Left lung (tissue), 10 donors: ENCODE results near the gene SETX. TPM values are rescaled to one million over a fixed set of nuclear protein-coding genes. Genes with fewer than 3 reads are reported as not detected.

ENCODE experiments used
- ATAC-seq: fragments of 200-7000 bp; cut with Tn5 transposase; one replicate; pipeline ENCODE4 v1.9.1; 2020; ENCODE audit warnings: moderate library complexity
- DNase-seq, 4 donors: peaks; one replicate each; pipeline ENCODE4 v3.0.0-alpha.2; 2013 to 2020
- H3K27ac ChIP-seq, 2 donors: fragments of 200-600 bp; sonication (generic) in 1 of 2; one replicate each; pipeline versions ENCODE4 v1.5.0 to v1.8.0; 2020 to 2021
- H3K27me3 ChIP-seq, 2 donors: fragments of 200-600 bp; sonication (generic) in 1 of 2; one replicate each; pipeline versions ENCODE4 v1.5.0 to v1.8.0; 2020 to 2021
- H3K36me3 ChIP-seq, 2 donors: fragments of 200-600 bp; sonication (generic) in 1 of 2; one replicate each; pipeline versions ENCODE4 v1.5.0 to v1.8.0; 2020 to 2021
- H3K4me1 ChIP-seq, 2 donors: fragments of 200-600 bp; one replicate each; pipeline ENCODE4 v1.8.0; 2021
- H3K4me3 ChIP-seq, 2 donors: fragments of 200-600 bp; sonication (generic) in 1 of 2; one replicate each; pipeline versions ENCODE4 v1.5.0 to v1.8.0; 2020 to 2021; ENCODE audit warnings: mild to moderate bottlenecking in 1 of 2
- H3K9me3 ChIP-seq, 2 donors: fragments of 200-600 bp; sonication (generic) in 1 of 2; one replicate each; pipeline versions ENCODE4 v1.5.0 to v1.8.0; 2020 to 2021
- CTCF ChIP-seq, 2 donors: fragments of 200-600 bp; sonication (generic) in 1 of 2; IDR thresholded peaks; one replicate each; pipeline versions ENCODE4 v1.5.0 to v1.8.0; 2021; ENCODE audit warnings: antibody characterized with exemption in 2 of 2
- intact Hi-C, 2 donors: fragments of 100-400 bp; cut with DNase I; formaldehyde crosslinking; loops; one replicate each; pipeline versions ENCODE4 v1.11.2 to v1.14.2; 2022
- polyA plus RNA-seq, 6 donors: library from polyadenylated mRNA; unstranded; fragments of 120-200 nt; gene quantifications; one replicate each; pipeline ENCODE4 v1.2.1, GENCODE V29; 2013; ENCODE audit not compliant: insufficient read length in 6 of 6
- total RNA-seq, 2 donors: library from RNA; stranded (reverse); fragmentation: NEBNext Ultra II Directional; extraction: Animal tissue kit (Norgen Biotek cat#: 25700); gene quantifications; one replicate each; pipeline ENCODE4 v1.2.1, GENCODE V29; 2021
- donor health status: DM: no; HTN: yes; CAD: no.
- donor health status: DM: no; HTN: no; CAD: no.

Gene SETX
- total and polyA plus RNA-seq, 8 donors: 42.2 to 68.9 (median 62.2) TPM

- intact Hi-C loops: loop anchor here in 1 of 2 donors (10.0 kb wide), 1 partner anchor 57 kb away; no protein-coding TSS in a partner anchor
- Histone ChIP-seq H3K27me3 (no peaks in the 10 kb centered on the region), H3K4me3 (no peak overlapping the region), H3K27ac (no peak overlapping the region), H3K36me3 (peaks cover 13 to 99% of the 10 kb centered on the region in 2 donors), H3K4me1 (no peaks in the 10 kb centered on the region), H3K9me3 (no peaks in the 10 kb centered on the region)
- no peak for ATAC-seq
- no peak for TF ChIP-seq CTCF (IDR thresholded peaks at IDR 0.05)
- no peak for DNase-seq
Observed at GRCh38 chr9:132341177-132341840, 13.5 kb downstream of the SETX start.

GRCh38 chr9:132334364-132334763 is 20.4 kb downstream of the SETX start:
- Histone ChIP-seq H3K27ac (no peak overlapping the region), H3K4me1 (no peaks in the 10 kb centered on the region), H3K36me3 (peaks cover 0 to 99% of the 10 kb centered on the region in 2 donors), H3K27me3 (no peaks in the 10 kb centered on the region), H3K9me3 (no peaks in the 10 kb centered on the region), H3K4me3 (no peak overlapping the region)
- intact Hi-C loops: no loop called here
- DNase-seq (no peak), ATAC-seq (no peak)
- no peak for TF ChIP-seq CTCF (IDR thresholded peaks at IDR 0.05)

GRCh38 chr9:132333556-132333955 is 21.2 kb downstream of the SETX start:
- H3K4me1 ChIP-seq: no peaks in the 10 kb centered on the region
- no peak for TF ChIP-seq CTCF (IDR thresholded peaks at IDR 0.05)
- H3K4me3 ChIP-seq: no peak overlapping the region
- H3K9me3 ChIP-seq: no peaks in the 10 kb centered on the region
- H3K27ac ChIP-seq: no peak overlapping the region
- peaks cover 0 to 99% of the 10 kb centered on the region in 2 donors for H3K36me3 ChIP-seq
- H3K27me3 ChIP-seq: no peaks in the 10 kb centered on the region
- intact Hi-C loops: no loop called here
- ATAC-seq: no peak
- DNase-seq: no peak

GRCh38 chr9:132328580-132328979 is 26.2 kb downstream of the SETX start:
- Histone ChIP-seq H3K27ac (no peak overlapping the region), H3K4me3 (no peak overlapping the region), H3K4me1 (peaks cover 0 to 3% of the 10 kb centered on the region in 2 donors), H3K27me3 (no peaks in the 10 kb centered on the region), H3K36me3 (peaks cover 0 to 98% of the 10 kb centered on the region in 2 donors), H3K9me3 (no peaks in the 10 kb centered on the region)
- TF ChIP-seq CTCF (IDR thresholded peaks at IDR 0.05): no peak
- intact Hi-C loops: no loop called here
- ATAC-seq (no peak), DNase-seq (no peak)

GRCh38 chr9:132327537-132327936 is 27.2 kb downstream of the SETX start:
- Histone ChIP-seq H3K27ac (no peak overlapping the region), H3K9me3 (no peaks in the 10 kb centered on the region), H3K27me3 (no peaks in the 10 kb centered on the region), H3K36me3 (peaks cover 0 to 99% of the 10 kb centered on the region in 2 donors), H3K4me1 (peaks cover 0 to 3% of the 10 kb centered on the region in 2 donors), H3K4me3 (no peak overlapping the region)
- no peak for ATAC-seq
- no peak for TF ChIP-seq CTCF (IDR thresholded peaks at IDR 0.05)
- no peak for DNase-seq
- intact Hi-C loops: no loop called here
